GM23338 (cell line): ENCODE results near the gene ST6GALNAC4.

ENCODE experiments used
- CREB1 ChIP-seq: fragments of 250-450 bp; sonication (Bioruptor Pico); IDR thresholded peaks from 2 replicates; pipeline ENCODE4 v1.5.0; 2020; ENCODE audit warnings: low read depth, mild to moderate bottlenecking, moderate library complexity
- EZH2 ChIP-seq: fragments of 200-600 bp; sonication (generic); IDR thresholded peaks from one replicate; pipeline ENCODE4 v1.8.0; 2017; ENCODE audit warnings: antibody characterized with exemption, mild to moderate bottlenecking, low read depth; ENCODE audit not compliant: unreplicated experiment
- EZH2phosphoT487 ChIP-seq: fragments of 200-600 bp; sonication (generic); IDR thresholded peaks from one replicate; pipeline ENCODE4 v1.8.1; 2018; ENCODE audit warnings: antibody characterized with exemption; ENCODE audit not compliant: unreplicated experiment
- JUNB ChIP-seq: IDR thresholded peaks from one replicate; pipeline ENCODE4 v1.6.1; 2016; ENCODE audit warnings: antibody characterized with exemption; ENCODE audit not compliant: unreplicated experiment
- NANOG ChIP-seq: IDR thresholded peaks from 2 replicates; pipeline ENCODE4 v1.6.1; 2016; ENCODE audit warnings: antibody characterized with exemption, borderline replicate concordance
- POLR2AphosphoS5 ChIP-seq: IDR thresholded peaks from 2 replicates; pipeline ENCODE4 v1.6.1; 2016; ENCODE audit warnings: antibody characterized with exemption, low read depth
- STAT1 ChIP-seq: IDR thresholded peaks from one replicate; pipeline ENCODE4 v1.6.1; 2016; ENCODE audit warnings: antibody characterized with exemption; ENCODE audit not compliant: unreplicated experiment
- ZNF114 ChIP-seq: fragments of 250-450 bp; sonication (Bioruptor Pico); IDR thresholded peaks from 2 replicates; pipeline ENCODE4 v1.5.0; 2020; ENCODE audit warnings: mild to moderate bottlenecking, moderate library complexity
- ZNF331 ChIP-seq: fragments of 250-450 bp; sonication (Bioruptor Pico); IDR thresholded peaks from 2 replicates; pipeline ENCODE4 v1.5.0; 2020; ENCODE audit warnings: low read depth, mild to moderate bottlenecking, moderate library complexity
- TF ChIP-seq, protein P1 (sequence below), 2 experiments: fragments of 200-600 bp in 1 of 2; sonication (generic) in 1 of 2; conservative IDR thresholded peaks; 2 replicates each; pipeline versions ENCODE4 v1.5.1 to v1.6.1; 2016 to 2017; ENCODE audit warnings: antibody characterized with exemption in 2 of 2, low read depth in 2 of 2, mild to moderate bottlenecking in 2 of 2, moderate library complexity in 1 of 2
- TF ChIP-seq, protein P2 (sequence below): IDR thresholded peaks from one replicate; pipeline ENCODE4 v1.6.1; 2018; ENCODE audit warnings: antibody characterized with exemption; ENCODE audit not compliant: unreplicated experiment
- TF ChIP-seq, protein P3 (sequence below): IDR thresholded peaks from 2 replicates; pipeline ENCODE4 v1.6.1; 2016; ENCODE audit warnings: antibody characterized with exemption

DNA sequence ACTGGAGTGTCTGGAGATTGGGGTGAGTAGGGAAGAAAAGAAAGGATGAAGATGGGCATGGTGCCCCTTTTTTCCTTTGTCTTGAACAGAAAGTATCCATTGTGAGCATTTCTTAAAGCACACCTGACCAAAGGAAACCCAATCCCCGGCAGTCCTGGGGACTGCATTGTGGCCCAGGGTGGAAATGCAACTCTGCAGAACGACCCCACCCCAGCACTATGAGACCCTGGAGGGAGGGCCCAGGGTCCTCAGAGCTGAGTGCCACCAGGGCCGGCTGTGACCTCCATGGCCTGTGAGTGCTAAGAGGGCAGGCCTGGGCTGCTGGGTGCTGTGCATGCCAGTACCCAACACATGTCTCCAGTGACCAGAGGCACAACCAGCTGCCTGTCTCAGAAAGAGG lies 45.4 kb upstream of the ST6GALNAC4 start:
- TF ChIP-seq POLR2AphosphoS5 (no peak), CREB1 (no peak), EZH2phosphoT487 (no peak), JUNB (no peak), EZH2 (no peak), STAT1 (no peak), ZNF331 (CRISPR knock-in tag) (no peak), NANOG (no peak), ZNF114 (CRISPR knock-in tag) (no peak)
- TF ChIP-seq, protein P1, sequence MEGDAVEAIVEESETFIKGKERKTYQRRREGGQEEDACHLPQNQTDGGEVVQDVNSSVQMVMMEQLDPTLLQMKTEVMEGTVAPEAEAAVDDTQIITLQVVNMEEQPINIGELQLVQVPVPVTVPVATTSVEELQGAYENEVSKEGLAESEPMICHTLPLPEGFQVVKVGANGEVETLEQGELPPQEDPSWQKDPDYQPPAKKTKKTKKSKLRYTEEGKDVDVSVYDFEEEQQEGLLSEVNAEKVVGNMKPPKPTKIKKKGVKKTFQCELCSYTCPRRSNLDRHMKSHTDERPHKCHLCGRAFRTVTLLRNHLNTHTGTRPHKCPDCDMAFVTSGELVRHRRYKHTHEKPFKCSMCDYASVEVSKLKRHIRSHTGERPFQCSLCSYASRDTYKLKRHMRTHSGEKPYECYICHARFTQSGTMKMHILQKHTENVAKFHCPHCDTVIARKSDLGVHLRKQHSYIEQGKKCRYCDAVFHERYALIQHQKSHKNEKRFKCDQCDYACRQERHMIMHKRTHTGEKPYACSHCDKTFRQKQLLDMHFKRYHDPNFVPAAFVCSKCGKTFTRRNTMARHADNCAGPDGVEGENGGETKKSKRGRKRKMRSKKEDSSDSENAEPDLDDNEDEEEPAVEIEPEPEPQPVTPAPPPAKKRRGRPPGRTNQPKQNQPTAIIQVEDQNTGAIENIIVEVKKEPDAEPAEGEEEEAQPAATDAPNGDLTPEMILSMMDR (conservative IDR thresholded peaks at IDR 0.05; ENCODE audit: low read depth in 2 of 2) = no peak
- TF ChIP-seq, protein P2, sequence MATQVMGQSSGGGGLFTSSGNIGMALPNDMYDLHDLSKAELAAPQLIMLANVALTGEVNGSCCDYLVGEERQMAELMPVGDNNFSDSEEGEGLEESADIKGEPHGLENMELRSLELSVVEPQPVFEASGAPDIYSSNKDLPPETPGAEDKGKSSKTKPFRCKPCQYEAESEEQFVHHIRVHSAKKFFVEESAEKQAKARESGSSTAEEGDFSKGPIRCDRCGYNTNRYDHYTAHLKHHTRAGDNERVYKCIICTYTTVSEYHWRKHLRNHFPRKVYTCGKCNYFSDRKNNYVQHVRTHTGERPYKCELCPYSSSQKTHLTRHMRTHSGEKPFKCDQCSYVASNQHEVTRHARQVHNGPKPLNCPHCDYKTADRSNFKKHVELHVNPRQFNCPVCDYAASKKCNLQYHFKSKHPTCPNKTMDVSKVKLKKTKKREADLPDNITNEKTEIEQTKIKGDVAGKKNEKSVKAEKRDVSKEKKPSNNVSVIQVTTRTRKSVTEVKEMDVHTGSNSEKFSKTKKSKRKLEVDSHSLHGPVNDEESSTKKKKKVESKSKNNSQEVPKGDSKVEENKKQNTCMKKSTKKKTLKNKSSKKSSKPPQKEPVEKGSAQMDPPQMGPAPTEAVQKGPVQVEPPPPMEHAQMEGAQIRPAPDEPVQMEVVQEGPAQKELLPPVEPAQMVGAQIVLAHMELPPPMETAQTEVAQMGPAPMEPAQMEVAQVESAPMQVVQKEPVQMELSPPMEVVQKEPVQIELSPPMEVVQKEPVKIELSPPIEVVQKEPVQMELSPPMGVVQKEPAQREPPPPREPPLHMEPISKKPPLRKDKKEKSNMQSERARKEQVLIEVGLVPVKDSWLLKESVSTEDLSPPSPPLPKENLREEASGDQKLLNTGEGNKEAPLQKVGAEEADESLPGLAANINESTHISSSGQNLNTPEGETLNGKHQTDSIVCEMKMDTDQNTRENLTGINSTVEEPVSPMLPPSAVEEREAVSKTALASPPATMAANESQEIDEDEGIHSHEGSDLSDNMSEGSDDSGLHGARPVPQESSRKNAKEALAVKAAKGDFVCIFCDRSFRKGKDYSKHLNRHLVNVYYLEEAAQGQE = no peak
- TF ChIP-seq, protein P3, sequence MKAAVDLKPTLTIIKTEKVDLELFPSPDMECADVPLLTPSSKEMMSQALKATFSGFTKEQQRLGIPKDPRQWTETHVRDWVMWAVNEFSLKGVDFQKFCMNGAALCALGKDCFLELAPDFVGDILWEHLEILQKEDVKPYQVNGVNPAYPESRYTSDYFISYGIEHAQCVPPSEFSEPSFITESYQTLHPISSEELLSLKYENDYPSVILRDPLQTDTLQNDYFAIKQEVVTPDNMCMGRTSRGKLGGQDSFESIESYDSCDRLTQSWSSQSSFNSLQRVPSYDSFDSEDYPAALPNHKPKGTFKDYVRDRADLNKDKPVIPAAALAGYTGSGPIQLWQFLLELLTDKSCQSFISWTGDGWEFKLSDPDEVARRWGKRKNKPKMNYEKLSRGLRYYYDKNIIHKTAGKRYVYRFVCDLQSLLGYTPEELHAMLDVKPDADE = no peak
